HCT116 (cell line): ENCODE data around the gene AOAH. TPM values are rescaled to one million over a fixed set of nuclear protein-coding genes. Genes with fewer than 3 reads are reported as not detected.

ENCODE experiments used
- ATAC-seq: fragments of 200-7000 bp; cut with Tn5 transposase; 2 replicates; pipeline ENCODE4 v1.9.1; 2020; ENCODE audit warnings: mild to moderate bottlenecking, moderate library complexity
- BruUV-seq: library from RNA; stranded (reverse); fragments of 400-500 nt; replicated peaks from 2 replicates; lab custom pipeline; 2021; lab: Mats Ljungman, UMichigan
- CTCF ChIA-PET: fragments of 300-600 bp; sonication (Branson Sonifier 250); formaldehyde crosslinking; loops from one replicate; lab custom pipeline; 2021; ENCODE audit warnings: antibody characterized with exemption; lab: Charles Lee
- POLR2A ChIA-PET: fragments of 300-600, 350-600 bp; sonication (Branson Sonifier 250); formaldehyde crosslinking; loops from one replicate; lab custom pipeline; 2021; ENCODE audit warnings: antibody characterized with exemption; lab: Charles Lee
- RAD21 ChIA-PET, 2 experiments: fragments of 300-600 bp; sonication (Branson Sonifier 250); formaldehyde crosslinking; loops; one replicate each; lab custom pipeline; 2023; ENCODE audit warnings: low total read pairs in 2 of 2; ENCODE audit not compliant: uncharacterized antibody in 2 of 2, unreplicated experiment in 2 of 2, low non-redundant PET in 1 of 2; lab: Charles Lee
- DNase-seq: peaks from one replicate; pipeline ENCODE4 v3.0.0-alpha.2; 2010; ENCODE audit warnings: low read depth, low spot score
- H2AFZ ChIP-seq: fragments of 200-600 bp; shearing (Covaris generic), sonication (generic); 2 replicates; pipeline ENCODE4 v1.6.1; 2017; ENCODE audit warnings: low read depth, mixed run types, mixed read lengths, antibody characterized with exemption, low read length; ENCODE audit not compliant: poor library complexity, severe bottlenecking
- H3K27ac ChIP-seq: 2 replicates; pipeline ENCODE4 v1.5.1; 2012; ENCODE audit warnings: low read depth, low read length
- H3K27me3 ChIP-seq: fragments of 200-600 bp; sonication (generic); 2 replicates; pipeline ENCODE4 v1.6.1; 2016; ENCODE audit warnings: mixed run types, low read length, mixed read lengths; ENCODE audit not compliant: insufficient read depth
- H3K36me3 ChIP-seq, 2 experiments: fragments of 200-500 bp in 1 of 2; fragments of 200-600 bp in 1 of 2; sonication (Bioruptor generic) in 1 of 2; sonication (generic) in 1 of 2; 2 replicates each; pipeline versions ENCODE4 v1.5.1 to v1.6.1; 2014 to 2016; ENCODE audit warnings: low read length in 2 of 2, inconsistent platforms in 1 of 2, mixed read lengths in 1 of 2, mixed run types in 1 of 2; ENCODE audit not compliant: insufficient read depth in 2 of 2, control insufficient read depth in 1 of 2
- H3K4me1 ChIP-seq, 2 experiments: fragments of 200-600 bp in 1 of 2; sonication (generic) in 1 of 2; 2 replicates each; pipeline versions ENCODE4 v1.5.1 to v1.6.1; 2012 to 2017; ENCODE audit warnings: low read length in 2 of 2, inconsistent platforms in 1 of 2, mild to moderate bottlenecking in 1 of 2, mixed read lengths in 1 of 2, mixed run types in 1 of 2, moderate library complexity in 1 of 2; ENCODE audit not compliant: insufficient read depth in 2 of 2, control insufficient read depth in 1 of 2
- H3K4me2 ChIP-seq: fragments of 200-600 bp; sonication (generic); 2 replicates; pipeline ENCODE4 v1.6.1; 2017; ENCODE audit warnings: mixed run types, low read length, mixed read lengths
- H3K4me3 ChIP-seq, 2 experiments: fragments of 200-600 bp in 1 of 2; sonication (generic) in 1 of 2; replicated peaks in 1 of 2; 2 replicates each; pipeline ENCODE4 v1.5.1; 2011 to 2016; ENCODE audit warnings: low read length in 2 of 2, control low read depth in 1 of 2, low read depth in 1 of 2, mild to moderate bottlenecking in 1 of 2, mixed read lengths in 1 of 2, mixed run types in 1 of 2
- H3K79me2 ChIP-seq: fragments of 200-600 bp; sonication (generic); 2 replicates; pipeline ENCODE4 v1.6.1; 2017; ENCODE audit warnings: mild to moderate bottlenecking, mixed run types, low read length, moderate library complexity, mixed read lengths; ENCODE audit not compliant: insufficient read depth
- H3K9ac ChIP-seq: fragments of 200-600 bp; sonication (generic); 2 replicates; pipeline ENCODE4 v1.6.1; 2016; ENCODE audit warnings: low read length, mixed read lengths
- H3K9me2 ChIP-seq: fragments of 200-600 bp; sonication (generic), shearing (Covaris generic); 2 replicates; pipeline ENCODE4 v1.6.1; 2017; ENCODE audit warnings: mixed run types, mild to moderate bottlenecking, moderate library complexity; ENCODE audit not compliant: insufficient read depth
- H3K9me3 ChIP-seq, 2 experiments: fragments of 200-500 bp in 1 of 2; fragments of 200-600 bp in 1 of 2; sonication (Bioruptor generic) in 1 of 2; sonication (generic) in 1 of 2; 2 replicates each; pipeline ENCODE4 v1.6.1; 2014 to 2017; ENCODE audit warnings: low read length in 2 of 2, mixed read lengths in 2 of 2, inconsistent platforms in 1 of 2, low read depth in 1 of 2, mild to moderate bottlenecking in 1 of 2, mixed run types in 1 of 2, moderate library complexity in 1 of 2; ENCODE audit not compliant: control insufficient read depth in 1 of 2, insufficient read depth in 1 of 2
- H4K20me1 ChIP-seq: fragments of 200-600 bp; sonication (generic), shearing (Covaris generic); 2 replicates; pipeline ENCODE4 v1.6.1; 2017; ENCODE audit warnings: mixed run types, mild to moderate bottlenecking, moderate library complexity; ENCODE audit not compliant: insufficient read depth
- CBX3 ChIP-seq: IDR thresholded peaks from 2 replicates; pipeline ENCODE4 v1.6.1; 2012; ENCODE audit warnings: low read depth
- CEBPB ChIP-seq: IDR thresholded peaks from 2 replicates; pipeline ENCODE4 v1.6.1; 2012; ENCODE audit warnings: low read depth
- CTCF ChIP-seq, 3 experiments: fragments of 200-600 bp in 1 of 3; sonication (generic) in 1 of 3; IDR thresholded peaks in 2 of 3; conservative IDR thresholded peaks in 1 of 3; 2 replicates each; pipeline ENCODE4 v1.5.1; 2012 to 2017; ENCODE audit warnings: low read depth in 2 of 3, low read length in 2 of 3, antibody characterized with exemption in 1 of 3, borderline replicate concordance in 1 of 3, control low read depth in 1 of 3, mild to moderate bottlenecking in 1 of 3, mixed read lengths in 1 of 3, mixed run types in 1 of 3, moderate library complexity in 1 of 3; ENCODE audit not compliant: insufficient read depth in 1 of 3
- ELF1 ChIP-seq: IDR thresholded peaks from 2 replicates; pipeline ENCODE4 v1.6.1; 2012; ENCODE audit warnings: low read depth, borderline replicate concordance
- FOSL1 ChIP-seq: IDR thresholded peaks from 2 replicates; pipeline ENCODE4 v1.6.1; 2012; ENCODE audit warnings: low read depth
- JUND ChIP-seq: IDR thresholded peaks from 2 replicates; pipeline ENCODE4 v1.6.1; 2012
- MAX ChIP-seq: IDR thresholded peaks from 2 replicates; pipeline ENCODE4 v1.6.1; 2012
- POLR2A ChIP-seq: IDR thresholded peaks from 2 replicates; pipeline ENCODE4 v1.7.0; 2011; ENCODE audit warnings: borderline replicate concordance; ENCODE audit not compliant: insufficient read depth, insufficient read length; ENCODE audit errors: extremely low read depth
- POLR2AphosphoS5 ChIP-seq: IDR thresholded peaks from 2 replicates; pipeline ENCODE4 v1.6.1; 2011; ENCODE audit warnings: mild to moderate bottlenecking, low read depth, low read length, moderate library complexity
- SIN3A ChIP-seq: IDR thresholded peaks from 2 replicates; pipeline ENCODE4 v1.6.1; 2012; ENCODE audit warnings: low read depth
- SP1 ChIP-seq: IDR thresholded peaks from 2 replicates; pipeline ENCODE4 v1.6.1; 2012; ENCODE audit warnings: low read depth
- SRF ChIP-seq: IDR thresholded peaks from 2 replicates; pipeline ENCODE4 v1.6.1; 2012; ENCODE audit warnings: low read depth
- TCF7L2 ChIP-seq: IDR thresholded peaks from 2 replicates; pipeline ENCODE4 v1.7.0; 2011; ENCODE audit warnings: borderline replicate concordance, inconsistent platforms; ENCODE audit not compliant: insufficient read depth, insufficient read length; ENCODE audit errors: extremely low read depth
- intact Hi-C: fragments of 100-400 bp; cut with micrococcal nuclease; formaldehyde crosslinking; loops from 2 replicates; pipeline ENCODE4 v1.10.0; 2022
- total RNA-seq: library from RNA; stranded (reverse); gene quantifications from one replicate; pipeline ENCODE4 v1.2.1, GENCODE V29; 2021; ENCODE audit not compliant: unreplicated experiment

AOAH gene
- total RNA-seq, 1 experiment from 2014 or later = 1.1 TPM

GRCh38 chr7:36531951-36532350, 192.3 kb downstream of the AOAH start:
- Histone ChIP-seq H3K9ac (no peak overlapping the region), H3K4me1 (peaks cover 2 to 17% of the 10 kb centered on the region in 2 experiments), H3K4me3 (no peak overlapping the region), H2AFZ (no peak overlapping the region), H3K27me3 (no peaks in the 10 kb centered on the region), H4K20me1 (no peaks in the 10 kb centered on the region), H3K9me3 (no peaks in the 10 kb centered on the region), H3K79me2 (no peaks in the 10 kb centered on the region), H3K27ac (no peak overlapping the region), H3K4me2 (no peak overlapping the region), H3K36me3 (no peaks in the 10 kb centered on the region), H3K9me2 (no peaks in the 10 kb centered on the region)
- intact Hi-C loops = no loop called here
- DNase-seq (no peak), ATAC-seq (no peak)
- BruUV-seq = no TSS peak
- RAD21 ChIA-PET = no interaction called here
- POLR2A ChIA-PET = no interaction called here
- no peak for TF ChIP-seq CBX3
- no peak for TF ChIP-seq FOSL1
- TF ChIP-seq SRF = no peak
- no peak for TF ChIP-seq POLR2A
- no peak for TF ChIP-seq TCF7L2
- no peak for TF ChIP-seq CTCF (IDR thresholded peaks at IDR 0.05 in 2 of 3, conservative IDR thresholded peaks at IDR 0.05 in 1 of 3; ENCODE audit: borderline replicate concordance in 1 of 3, insufficient read depth in 1 of 3, low read depth in 2 of 3, low read length in 2 of 3)
- TF ChIP-seq SP1 = no peak
- TF ChIP-seq MAX = no peak
- TF ChIP-seq SIN3A = no peak
- TF ChIP-seq JUND = no peak
- TF ChIP-seq CEBPB = no peak
- TF ChIP-seq POLR2AphosphoS5 = no peak
- TF ChIP-seq ELF1 = no peak
- CTCF ChIA-PET = no interaction called here
